ENCODE measurements around the gene ADCYAP1R1.

Gene ADCYAP1R1

DNA sequence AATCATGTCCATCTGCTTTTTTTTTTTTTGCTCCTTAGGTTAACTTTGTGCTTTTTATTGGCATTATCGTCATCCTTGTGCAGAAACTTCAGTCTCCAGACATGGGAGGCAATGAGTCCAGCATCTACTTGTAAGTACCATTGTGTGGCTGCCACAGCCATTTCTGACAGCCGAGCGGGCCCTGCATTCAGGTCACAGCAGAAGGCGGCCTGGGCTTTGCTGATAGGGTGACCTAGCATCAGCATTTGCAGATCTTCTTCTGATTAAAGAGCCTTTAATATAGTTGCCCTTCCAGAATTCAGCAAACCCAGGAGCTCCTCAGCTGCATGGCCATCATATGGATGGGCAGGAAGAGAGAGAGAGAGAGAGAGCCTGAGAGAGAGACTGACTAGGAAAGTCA is 40.5 kb downstream of the ADCYAP1R1 start:
- no peak for DNase-seq

DNA sequence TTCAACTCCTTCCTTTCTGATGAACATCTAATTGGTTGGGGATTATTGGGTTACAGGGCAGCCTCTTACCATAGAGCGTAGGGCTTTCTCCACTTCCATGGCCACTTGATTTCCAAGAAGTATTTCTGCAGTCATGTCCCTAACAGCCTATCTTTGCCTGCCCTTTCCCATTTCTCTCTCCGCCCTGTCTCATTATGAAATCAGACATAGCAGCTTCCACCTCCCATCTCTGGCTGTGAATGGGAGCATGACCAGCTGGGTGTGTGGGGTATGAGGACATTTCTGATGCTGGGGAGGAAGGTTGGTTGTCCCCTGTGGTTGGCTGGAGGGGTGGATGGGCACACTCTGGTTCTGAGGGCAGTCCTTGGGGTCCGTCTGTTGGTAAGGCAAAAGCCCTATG is 41.2 kb downstream of the ADCYAP1R1 start:
- DNase-seq = no peak

DNA sequence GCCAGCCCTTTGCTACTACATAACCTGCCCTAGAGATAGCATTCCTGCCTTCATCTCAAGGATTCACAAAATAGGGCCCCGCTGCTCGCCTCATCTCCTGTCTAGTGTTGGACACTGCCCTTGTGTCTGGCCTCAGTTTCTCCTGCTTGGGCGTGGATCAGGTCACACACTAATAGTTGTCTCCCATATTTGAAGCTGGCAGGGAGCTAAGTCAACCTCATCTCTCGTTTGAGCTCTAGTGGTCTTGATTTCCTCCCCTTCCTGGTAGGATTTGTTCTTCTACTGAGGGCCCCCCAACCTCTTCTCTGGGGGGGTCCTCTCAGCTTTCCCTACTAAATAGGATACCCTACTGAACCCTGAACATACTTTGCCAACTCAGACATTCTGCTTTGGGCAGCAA is 42.2 kb downstream of the ADCYAP1R1 start:
- DNase-seq = no peak

DNA sequence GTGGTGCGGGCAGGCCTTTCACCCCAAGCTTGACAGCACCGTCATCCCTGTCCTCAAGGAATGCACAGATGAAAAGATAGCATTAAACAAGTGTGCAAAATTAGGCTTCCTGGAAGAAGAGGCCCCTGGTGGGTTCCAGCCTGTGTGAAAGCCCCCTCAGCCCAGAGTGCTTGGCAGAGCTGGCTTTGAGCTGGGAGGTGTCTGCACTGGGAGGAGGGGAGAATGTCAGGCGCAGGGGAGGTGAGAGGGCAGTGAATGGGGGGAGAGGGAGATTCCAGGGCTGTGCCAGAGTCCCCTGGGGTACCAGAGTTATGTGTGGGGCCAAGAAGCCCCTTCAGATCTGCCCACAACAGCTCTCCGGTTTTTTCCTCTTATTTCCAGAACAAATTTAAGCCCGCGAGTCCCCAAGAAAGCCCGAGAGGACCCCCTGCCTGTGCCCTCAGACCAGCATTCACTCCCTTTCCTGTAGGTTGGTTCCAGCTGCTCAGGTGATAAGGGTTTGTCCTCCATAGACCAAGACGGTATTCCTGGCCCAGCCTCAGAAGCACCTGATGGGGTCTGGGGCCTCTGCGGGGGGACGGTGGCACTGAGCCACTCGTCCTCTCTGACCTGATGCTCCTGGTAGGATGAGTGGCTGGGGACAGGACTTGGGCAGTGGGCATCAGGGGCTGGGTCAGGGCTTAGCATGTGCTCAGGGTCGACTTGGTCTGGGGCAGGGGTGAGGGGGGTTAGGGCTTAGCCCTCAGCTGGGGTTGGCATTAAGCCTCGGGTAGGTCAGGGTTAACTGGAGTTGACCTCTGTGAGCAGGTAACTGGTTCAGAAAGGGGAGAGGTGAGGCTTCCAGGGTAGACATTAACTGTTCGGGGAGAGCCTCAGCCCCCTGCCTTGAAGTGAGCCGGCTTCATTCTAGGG is 43.4 kb downstream of the ADCYAP1R1 start:
- DNase-seq = no peak

DNA sequence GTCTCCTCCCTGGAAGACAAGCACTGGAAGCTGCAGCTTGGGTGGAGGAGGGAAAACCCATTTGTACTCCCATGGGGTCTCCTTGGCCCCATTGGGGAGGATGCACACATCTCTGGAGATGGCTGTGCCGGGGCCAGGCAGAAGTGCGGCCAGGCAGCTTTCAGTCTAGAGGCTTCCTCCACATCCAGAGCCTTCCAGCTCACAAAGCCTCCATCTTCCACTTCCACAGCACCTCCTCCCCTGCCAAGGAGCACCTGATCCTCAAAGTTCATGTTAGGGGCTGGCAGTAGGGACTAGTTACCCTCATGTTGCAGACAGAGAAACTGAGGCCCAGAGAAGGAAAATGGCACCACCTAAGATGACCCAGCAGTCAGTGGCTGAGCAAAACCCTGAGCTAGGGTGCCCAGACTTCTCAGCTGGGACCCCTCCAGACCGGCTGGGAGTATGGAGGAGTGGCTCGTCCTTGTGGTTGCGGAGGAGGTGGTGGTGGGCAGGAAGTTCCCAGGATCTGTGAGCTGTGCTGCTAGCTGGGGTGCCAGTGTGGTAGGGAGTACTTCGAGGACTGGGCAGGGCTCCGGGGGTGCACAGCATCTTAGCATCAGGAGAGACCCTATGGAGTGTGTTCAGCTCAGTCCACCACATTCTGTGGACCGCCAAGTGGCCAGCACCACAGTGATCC is 44.2 kb downstream of the ADCYAP1R1 start:
- no peak for DNase-seq

DNA sequence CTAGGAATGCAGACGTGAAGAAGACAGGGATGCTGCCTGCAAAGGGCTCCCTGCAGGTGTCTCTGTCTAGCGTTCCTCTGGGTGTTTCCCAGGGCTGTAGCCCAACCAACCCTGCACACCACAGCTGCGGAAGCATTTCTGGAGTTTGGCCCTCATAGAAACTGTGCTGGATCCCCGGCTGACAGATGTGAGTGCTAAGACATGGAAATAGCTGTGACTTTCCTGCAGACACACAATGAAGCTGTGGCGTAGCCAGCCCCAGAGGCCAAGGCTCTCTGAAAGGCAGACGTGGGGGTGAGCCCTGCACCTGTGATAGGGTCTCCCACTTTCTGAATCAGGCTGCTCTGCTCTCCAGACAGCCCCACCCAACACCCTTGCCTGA is 44.8 kb downstream of the ADCYAP1R1 start:
- no peak for DNase-seq

DNA sequence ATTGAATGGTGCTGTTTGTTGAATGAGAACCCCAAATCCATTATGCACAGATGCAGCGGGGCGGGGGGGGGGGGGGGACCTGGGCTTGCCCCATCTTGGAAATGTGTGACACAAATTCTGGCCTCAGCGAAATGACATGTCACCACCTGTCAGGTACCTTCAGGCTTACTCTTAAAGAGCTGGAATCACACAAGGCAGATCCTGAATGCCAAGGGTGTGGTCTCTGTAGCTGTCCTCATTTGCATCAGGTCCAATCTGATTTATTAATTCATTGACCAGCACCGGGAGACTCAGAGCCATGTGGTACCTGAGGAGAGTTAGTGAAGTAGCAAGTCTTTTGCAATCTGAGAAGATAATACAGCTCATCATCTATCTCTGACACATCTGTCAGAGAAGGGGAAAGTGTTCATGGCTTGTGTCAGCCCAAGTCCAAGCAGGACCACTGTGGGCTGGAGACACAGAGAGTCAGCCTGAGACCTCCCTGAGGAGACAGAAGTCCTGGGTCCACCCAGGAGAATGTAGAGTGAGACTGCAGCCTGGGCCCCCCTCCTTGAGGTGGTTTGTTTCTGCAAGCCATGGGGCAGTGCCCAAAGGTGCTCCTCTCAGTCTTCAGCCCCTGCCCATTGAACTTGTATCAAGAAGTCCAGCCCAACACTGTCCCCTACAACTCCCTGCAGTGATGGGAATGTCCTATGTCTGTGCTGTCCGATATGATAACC is 46.7 kb downstream of the ADCYAP1R1 start:
- DNase-seq = no peak

DNA sequence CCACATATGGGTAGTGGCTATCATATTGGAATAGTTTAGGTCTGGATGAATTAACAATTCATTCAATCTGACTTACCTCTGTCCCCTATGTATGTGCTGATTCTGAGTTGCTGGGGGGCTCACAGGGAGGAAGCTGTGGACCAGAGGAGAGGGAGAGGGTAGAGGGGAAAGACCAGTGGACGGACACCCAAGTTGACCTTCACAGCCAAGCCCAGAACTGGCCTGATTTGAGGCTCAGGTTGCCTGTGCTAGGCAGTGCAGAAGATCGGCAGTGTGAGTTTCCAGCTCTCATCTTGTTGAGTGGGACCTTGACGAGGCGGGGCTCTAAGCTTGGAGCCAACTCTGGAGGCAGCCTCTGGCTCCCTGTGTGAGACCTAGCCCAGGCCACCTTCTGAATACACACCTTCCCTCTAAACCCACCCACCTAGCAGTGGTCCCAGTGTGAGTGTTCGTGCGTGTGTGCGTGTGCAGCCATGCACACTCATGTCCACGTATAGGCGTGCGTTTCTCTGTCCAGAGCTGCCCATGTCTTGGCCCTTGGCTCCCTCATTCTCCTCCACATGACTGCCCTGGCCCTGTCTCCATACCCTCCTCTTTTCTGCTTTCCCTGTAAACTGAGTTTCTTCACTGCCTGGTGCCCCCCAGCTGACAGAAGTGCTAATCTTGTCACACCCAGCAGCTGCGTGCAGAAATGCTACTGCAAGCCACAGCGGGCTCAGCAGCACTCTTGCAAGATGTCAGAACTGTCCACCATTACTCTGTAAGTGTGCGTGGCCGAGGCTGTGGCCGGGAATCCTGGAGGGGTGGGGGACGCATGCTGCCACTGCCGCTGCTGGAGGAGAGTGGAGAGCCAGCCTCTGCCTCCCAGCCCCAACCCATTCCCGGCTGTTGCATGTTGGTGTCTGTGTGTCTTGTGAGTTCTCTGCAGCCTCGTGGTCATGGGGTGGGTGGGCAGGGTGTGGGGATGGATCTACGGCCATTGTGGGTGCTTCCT is 47.6 kb downstream of the ADCYAP1R1 start:
- no peak for DNase-seq

DNA sequence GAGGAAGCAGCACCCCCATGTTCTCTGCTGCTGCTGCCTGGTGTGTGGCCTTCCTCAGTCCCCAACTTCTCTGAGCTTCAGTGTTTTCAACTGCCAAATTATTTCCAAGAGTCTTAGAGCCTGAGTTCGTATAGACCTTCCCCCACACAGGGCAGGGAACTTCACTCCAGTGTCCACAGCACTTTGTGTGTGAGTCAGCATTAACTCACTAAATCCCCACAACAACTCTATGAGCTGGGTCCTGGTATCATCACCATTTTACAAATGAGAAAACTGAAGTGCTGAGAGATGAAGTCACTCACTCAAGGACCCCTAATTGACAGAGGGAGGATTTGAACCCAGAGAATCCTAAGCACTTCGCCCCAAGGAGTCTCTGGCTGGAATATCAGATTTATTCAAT is 48.3 kb downstream of the ADCYAP1R1 start:
- DNase-seq = no peak

DNA sequence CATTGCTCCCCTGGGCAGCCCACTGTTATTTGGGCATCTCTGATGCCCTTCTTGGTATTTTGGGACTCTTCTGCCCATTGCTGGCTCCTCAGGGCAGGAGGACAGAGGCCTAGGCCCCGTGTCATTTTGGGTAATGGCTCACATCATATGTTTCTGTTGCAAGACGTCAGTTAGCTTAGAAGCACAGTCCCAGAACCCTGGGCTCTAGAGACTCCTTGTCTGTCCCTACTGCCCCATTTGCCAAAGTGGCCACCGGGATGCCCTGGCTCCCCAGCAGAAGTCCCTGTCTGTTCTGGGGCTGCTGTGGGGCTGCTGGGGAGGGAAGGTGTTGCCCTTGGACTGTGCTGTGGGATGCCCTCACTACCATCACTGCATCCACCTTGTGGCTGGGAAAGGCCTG is 48.8 kb downstream of the ADCYAP1R1 start:
- no peak for DNase-seq

DNA sequence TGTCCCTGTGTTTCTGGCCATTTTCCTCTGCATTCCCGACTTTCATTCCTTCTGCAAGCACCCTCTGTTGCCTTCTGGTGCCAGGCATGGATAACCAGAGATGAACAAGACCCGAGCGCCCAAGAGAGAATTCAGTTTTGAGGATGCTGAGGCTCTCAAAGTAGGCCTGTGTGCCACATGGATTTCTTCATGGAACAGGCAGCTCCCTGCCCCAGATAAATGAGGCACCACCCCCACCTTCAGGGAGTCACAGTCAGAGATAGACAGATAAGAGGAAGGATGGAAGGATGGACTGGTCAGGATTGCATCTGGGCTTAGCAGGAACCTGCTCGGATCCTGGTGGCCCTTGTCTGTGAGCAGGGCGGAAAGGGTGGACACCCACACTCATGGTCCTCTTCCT is 49.4 kb downstream of the ADCYAP1R1 start:
- no peak for DNase-seq

DNA sequence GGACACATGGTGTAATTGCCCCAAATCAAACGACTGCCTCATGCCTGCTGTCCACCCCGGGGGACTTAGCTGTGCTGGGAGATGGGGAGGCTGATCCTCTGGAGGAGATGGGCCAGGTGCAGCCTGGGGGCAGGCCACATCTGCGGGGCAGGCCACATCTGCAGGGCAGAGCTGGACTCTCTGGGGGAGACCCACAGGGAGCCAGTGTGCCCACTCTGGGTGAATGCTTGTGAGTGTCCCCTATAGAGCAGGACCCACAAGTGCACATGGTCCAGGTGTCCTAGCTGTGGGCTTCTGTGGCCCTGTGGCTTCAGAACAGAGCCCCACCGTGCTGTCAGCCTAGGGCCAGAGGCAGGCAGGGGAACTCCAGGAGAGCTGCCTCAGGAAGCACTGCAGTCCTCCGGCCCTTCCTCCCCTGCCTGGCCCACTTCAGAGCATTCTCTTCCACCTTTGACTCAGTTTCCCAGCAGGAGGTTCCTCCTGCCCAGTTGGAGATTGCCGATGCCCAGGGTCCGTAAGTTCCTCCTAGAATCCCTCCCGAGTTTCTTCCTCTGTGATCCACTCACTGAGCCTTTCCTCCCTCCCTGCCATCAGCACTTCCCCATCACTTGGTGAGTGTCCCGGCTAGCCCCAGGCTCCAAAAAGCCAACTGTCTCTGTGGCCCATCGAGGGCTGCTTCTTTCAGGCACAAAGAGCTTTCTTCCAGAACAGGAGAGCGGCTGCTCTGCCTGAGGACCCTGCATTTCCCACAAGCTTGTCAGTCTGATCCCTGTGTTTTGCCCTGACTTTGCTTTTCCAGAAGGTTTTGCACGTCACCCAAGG is 50.3 kb downstream of the ADCYAP1R1 start:
- no peak for DNase-seq

DNA sequence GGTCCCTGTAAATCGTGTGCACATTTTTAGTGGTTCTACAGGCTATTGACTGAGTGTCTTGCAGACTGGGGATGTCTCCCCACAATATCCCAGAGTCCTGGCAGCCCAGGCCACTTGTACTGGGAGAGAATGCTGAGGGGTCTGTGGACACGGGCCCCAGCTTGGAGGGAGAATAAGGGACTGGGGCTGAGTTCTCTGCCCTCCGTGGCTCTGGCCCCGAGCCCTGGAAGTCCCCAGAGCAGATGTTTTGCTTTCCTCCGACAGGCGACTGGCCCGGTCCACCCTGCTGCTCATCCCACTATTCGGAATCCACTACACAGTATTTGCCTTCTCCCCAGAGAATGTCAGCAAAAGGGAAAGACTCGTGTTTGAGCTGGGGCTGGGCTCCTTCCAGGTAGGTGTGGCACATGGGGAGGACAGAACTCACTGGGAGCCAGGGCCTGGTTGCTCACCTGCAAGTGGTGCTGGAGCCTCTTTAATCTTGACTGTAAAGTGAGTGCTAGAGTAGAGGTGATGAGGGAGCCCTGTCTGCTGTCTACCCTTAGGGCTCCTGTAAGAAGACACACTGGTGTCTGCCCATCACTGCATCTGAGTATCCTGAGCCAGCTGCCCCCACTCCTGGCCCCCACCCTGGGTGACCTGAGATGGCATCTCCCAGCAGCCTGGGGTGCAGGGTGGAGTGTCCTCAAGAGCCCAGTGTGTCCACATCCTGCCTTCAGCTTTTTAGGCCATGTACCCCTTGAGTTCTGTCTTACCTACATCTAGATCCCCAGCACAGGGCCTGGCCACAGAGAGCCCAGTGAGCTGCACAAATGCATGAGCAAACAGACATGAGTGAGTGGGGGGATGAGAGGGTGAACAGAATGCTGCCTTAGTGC is 51.1 kb downstream of the ADCYAP1R1 start:
- DNase-seq = no peak

DNA sequence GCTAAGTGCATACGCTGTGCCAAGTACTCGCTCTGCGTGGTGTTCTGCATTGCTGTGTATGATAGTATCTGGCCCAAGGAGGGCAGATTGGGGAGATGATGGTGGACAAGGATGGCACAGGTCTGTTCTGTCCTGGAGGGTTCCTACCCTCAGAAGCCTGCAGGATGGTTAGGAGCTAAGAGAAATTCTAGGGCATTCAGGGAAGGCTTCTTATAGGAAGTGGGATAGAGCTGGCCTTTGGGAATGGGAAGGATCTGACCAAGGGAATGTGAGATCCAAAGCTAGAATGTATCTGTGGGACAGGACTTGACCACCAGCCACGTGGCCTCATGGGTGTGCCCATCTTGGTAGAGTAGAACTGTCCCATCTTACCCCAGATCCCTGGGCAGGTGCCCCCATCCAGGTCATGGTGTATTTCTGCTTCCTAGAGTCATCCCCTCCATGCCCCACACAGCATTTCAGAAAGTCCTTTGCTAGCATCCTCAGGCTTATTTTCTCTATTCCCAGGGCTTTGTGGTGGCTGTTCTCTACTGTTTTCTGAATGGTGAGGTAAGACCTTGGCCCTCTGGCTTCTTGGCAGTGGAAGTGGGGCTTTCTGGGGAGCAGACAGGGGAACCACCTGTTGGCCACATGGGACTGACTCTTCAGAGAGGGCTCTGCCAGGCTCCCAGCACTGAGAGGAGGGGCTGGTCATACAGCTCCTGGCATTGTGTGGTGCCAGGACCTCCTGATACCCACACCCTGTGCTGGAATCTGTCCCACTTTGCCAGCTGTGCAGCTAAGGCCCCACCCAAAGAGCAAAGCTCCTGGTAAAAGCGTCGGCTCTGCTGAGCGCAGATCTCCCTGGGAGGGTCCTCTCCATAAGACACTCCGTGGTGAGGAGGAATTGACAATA is 52.5 kb downstream of the ADCYAP1R1 start:
- no peak for DNase-seq

DNA sequence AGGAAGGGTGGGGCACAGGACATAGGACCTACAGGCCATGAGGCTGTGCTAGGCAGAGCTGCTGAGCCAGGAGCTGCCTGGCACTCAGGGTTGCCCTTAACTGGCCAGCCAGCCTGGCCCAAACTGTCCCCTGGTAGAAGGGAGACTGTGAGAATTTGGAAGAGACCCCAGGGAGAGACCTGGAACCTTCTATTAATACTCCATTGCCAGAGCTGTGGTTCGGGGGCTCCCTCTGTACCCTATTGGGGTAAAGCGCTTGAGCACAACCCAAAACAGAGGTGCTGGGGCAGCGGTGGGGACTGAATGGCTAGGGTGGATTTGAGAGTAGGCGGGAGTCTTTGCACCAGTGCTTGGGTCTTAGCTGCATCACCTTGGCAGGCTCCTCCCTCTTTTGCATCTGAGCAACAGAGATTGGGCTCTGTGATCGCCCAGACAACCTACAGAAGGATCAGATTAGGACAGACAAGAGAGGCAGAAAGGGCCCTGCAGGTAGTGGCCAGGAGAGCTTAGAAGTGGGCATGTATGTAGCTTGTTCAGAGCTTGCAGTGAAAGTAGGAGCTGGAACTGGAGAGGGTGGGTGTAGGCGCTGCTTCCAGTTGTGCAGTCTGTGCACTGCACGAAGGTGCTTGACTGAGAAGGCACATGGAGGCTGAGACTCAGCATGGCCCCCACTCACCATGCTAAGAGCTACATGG is 53.3 kb downstream of the ADCYAP1R1 start:
- DNase-seq = no peak

DNA sequence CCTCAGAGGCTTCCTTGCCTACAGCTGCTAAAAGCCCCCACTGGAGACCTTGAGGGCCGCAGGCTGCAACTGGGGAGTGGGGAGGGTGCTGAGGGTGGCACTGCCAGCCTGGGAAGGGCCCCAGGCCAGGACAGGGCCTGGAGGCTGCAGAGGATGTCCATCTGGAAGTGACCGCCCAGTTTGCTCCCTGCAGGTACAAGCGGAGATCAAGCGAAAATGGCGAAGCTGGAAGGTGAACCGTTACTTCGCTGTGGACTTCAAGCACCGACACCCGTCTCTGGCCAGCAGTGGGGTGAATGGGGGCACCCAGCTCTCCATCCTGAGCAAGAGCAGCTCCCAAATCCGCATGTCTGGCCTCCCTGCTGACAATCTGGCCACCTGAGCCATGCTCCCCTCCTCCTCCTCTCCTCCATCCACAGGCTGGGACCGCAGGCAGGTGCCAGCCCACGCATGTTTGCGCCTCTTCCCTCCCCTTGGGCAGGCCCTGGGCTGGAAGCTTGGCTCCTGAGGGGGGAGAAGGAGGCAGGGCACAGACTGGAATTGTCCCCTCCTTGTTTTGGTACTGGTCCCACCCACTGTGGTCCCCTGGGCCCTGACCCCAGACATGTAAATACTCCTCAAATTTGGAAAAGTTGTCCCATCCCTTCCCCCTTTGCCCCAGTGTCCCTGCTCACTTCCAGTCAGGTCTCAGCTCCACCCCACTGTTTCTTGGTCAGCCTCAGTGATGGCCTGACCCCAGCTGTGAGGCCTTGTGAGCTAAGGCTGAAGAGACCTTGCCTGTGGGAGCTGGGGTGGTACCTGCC is 54.4 kb downstream of the ADCYAP1R1 start:
- DNase-seq = no peak

DNA sequence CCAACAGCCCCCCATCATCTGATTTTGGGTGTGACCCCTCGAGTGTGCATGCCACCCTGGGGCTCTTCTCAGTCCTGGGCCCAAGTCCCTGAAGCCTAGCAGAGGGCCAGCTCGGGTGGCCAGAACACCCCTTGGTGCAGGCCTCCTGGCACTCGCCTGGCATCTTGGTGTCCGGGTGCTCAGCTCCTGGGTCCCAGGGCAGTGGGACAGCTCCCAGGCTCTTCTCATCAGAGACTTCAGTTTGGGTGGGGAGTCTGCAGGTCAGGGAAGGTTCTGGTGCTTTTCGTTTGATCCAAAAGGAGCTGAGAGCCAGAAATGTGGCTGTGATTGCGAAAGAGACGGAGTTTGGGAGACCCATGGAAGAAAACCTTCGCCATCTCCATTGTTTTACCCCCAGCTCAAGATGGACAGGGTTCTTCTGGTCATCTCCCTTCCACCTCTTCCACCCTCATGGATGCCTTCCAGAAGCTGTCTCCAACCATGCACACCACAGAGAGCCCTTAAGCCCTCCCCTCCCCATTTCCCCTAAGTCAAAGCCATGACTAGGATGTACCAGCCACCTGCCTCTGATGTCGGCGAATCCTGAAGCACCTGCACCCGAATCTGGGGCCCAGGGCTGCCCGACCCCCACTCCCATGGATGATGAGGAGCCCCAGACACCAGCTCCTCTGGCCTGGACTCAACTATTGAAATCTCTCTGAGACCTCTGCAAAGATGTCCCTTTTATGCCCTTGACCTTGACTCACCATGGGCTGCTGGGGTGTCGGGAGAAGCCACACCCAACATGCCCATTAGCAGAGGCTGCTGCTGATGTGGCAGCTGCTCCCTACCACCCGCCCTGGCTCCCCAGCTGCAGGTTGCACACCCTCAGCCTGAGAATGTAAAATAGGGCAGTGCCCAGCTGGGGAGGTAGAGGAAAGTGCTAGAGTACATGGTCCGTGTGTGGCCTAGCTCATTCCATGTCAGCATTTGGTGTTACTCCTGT is 55.3 kb downstream of the ADCYAP1R1 start:
- no peak for DNase-seq
